Keratinocyte (primary cell): Measurements from ENCODE around the gene GALNT2. TPM values are rescaled to one million over a fixed set of nuclear protein-coding genes. Genes with fewer than 3 reads are reported as not detected.

ENCODE experiments used
- DNase-seq: peaks from one replicate; pipeline ENCODE4 v3.0.0-alpha.2; 2011; ENCODE audit warnings: low read depth, missing footprints, low spot score
- FAIRE-seq: peaks from 2 replicates; lab custom pipeline; 2011; peaks lifted over from hg19 to GRCh38; lab: Jason Lieb, UNC
- H2AFZ ChIP-seq: 2 replicates; pipeline ENCODE4 v1.6.0; 2012; ENCODE audit warnings: low read length, control low read depth, inconsistent platforms; ENCODE audit not compliant: control insufficient read depth
- H3K27ac ChIP-seq: 2 replicates; pipeline ENCODE4 v1.5.1; 2011; ENCODE audit warnings: low read length; ENCODE audit not compliant: control insufficient read depth, insufficient read depth
- H3K27me3 ChIP-seq: 3 replicates; pipeline ENCODE4 v1.6.0; 2011; ENCODE audit warnings: low read length; ENCODE audit not compliant: control insufficient read depth, insufficient read depth; ENCODE audit errors: extremely low read depth
- H3K36me3 ChIP-seq, 2 experiments: 2 replicates in 1 of 2; 3 replicates in 1 of 2; pipeline ENCODE4 v1.5.1; 2011; ENCODE audit warnings: low read length in 2 of 2, mild to moderate bottlenecking in 1 of 2; ENCODE audit not compliant: control insufficient read depth in 2 of 2, insufficient read depth in 2 of 2; ENCODE audit errors: extremely low read depth in 1 of 2
- H3K4me1 ChIP-seq: 3 replicates; pipeline ENCODE4 v1.5.1; 2011; ENCODE audit warnings: low read length; ENCODE audit not compliant: control insufficient read depth, insufficient read depth; ENCODE audit errors: extremely low read depth
- H3K4me2 ChIP-seq: 3 replicates; pipeline ENCODE4 v1.6.0; 2011; ENCODE audit warnings: low read depth, low read length; ENCODE audit not compliant: control insufficient read depth, insufficient read depth; ENCODE audit errors: extremely low read depth
- H3K4me3 ChIP-seq, 3 experiments: fragments of 200-600 bp in 1 of 3; sonication (generic) in 1 of 3; 2 replicates in 2 of 3; 3 replicates in 1 of 3; pipeline ENCODE4 v1.5.1; 2011 to 2016; ENCODE audit warnings: low read length in 3 of 3, mild to moderate bottlenecking in 3 of 3, control low read depth in 2 of 3, inconsistent platforms in 1 of 3, low read depth in 1 of 3, mixed read lengths in 1 of 3, mixed run types in 1 of 3, moderate library complexity in 1 of 3; ENCODE audit not compliant: control insufficient read depth in 2 of 3, insufficient read depth in 2 of 3; ENCODE audit errors: extremely low read depth in 1 of 3
- H3K79me2 ChIP-seq: 2 replicates; pipeline ENCODE4 v1.6.0; 2012; ENCODE audit warnings: low read length; ENCODE audit not compliant: control insufficient read depth, insufficient read depth
- H3K9ac ChIP-seq: 3 replicates; pipeline ENCODE4 v1.6.0; 2011; ENCODE audit warnings: low read length; ENCODE audit not compliant: control insufficient read depth, insufficient read depth; ENCODE audit errors: extremely low read depth
- H3K9me1 ChIP-seq: 3 replicates; pipeline ENCODE4 v1.6.0; 2011; ENCODE audit warnings: low read length; ENCODE audit not compliant: control insufficient read depth, insufficient read depth; ENCODE audit errors: extremely low read depth
- H3K9me3 ChIP-seq: 2 replicates; pipeline ENCODE4 v1.5.1; 2012; ENCODE audit warnings: low read depth, low read length; ENCODE audit not compliant: control insufficient read depth
- H4K20me1 ChIP-seq: 3 replicates; pipeline ENCODE4 v1.6.0; 2011; ENCODE audit warnings: low read length; ENCODE audit not compliant: control insufficient read depth, insufficient read depth; ENCODE audit errors: extremely low read depth
- EZH2 ChIP-seq: IDR thresholded peaks from one replicate; pipeline ENCODE4 v1.6.1; 2012; ENCODE audit warnings: inconsistent platforms, mild to moderate bottlenecking, low read length, moderate library complexity
- dilution Hi-C: fragments of 300-500 bp; cut with MboI; formaldehyde crosslinking; loops from one replicate; pipeline ENCODE4 v1.7.0; 2020; ENCODE audit warnings: low sequenced_read_pairs; ENCODE audit not compliant: extremely low pct_ligation_motif_present
- polyA plus RNA-seq, 5 experiments: library from polyadenylated mRNA; depleted of rRNA in 3 of 5; stranded (reverse) in 3 of 5; stranded (forward) in 1 of 5; unstranded in 1 of 5; fragments of >200 nt; gene quantifications; 1 replicate in 1 of 5; 2 replicates in 3 of 5; 3 replicates in 1 of 5; pipeline versions ENCODE4 v1.2.1 to v1.2.3, GENCODE V29; 2011 to 2012; ENCODE audit warnings: missing spikeins in 2 of 5, low read depth in 1 of 5, low replicate concordance in 1 of 5
- TF ChIP-seq, protein P1 (sequence below), 3 experiments: IDR thresholded peaks in 1 of 3; conservative IDR thresholded peaks in 1 of 3; optimal IDR thresholded peaks in 1 of 3; 2 replicates in 2 of 3; 3 replicates in 1 of 3; pipeline versions ENCODE3 to v1.5.1; 2011; ENCODE audit warnings: low read length in 3 of 3, mild to moderate bottlenecking in 3 of 3, moderate library complexity in 2 of 3, control low read depth in 1 of 3, inconsistent platforms in 1 of 3; ENCODE audit not compliant: insufficient read depth in 2 of 3; ENCODE audit errors: extremely low read depth in 1 of 3

GALNT2 gene
- polyA plus RNA-seq, 1 donor (not counting 4 experiments of a cell fraction or from before 2014, with no cell fraction given) = 61.7 TPM

DNA sequence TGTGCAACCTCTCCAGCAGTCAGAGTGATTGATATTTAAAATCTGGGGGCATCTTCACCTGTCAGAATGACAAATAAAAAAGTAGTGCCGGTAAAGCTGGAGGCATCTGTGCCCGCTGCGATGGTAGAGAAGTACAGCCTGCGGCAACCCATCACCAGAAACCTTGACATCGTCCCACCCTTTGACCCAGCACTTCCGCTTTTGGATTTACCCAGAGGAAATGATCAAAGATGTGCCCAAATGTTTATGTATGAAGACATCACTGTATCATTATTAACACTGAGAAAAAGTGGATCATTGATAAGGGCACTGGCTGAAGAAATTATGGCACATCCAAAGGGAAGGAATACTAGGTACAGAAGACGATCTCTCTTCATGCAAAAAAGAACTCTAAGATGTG is 263.1 kb downstream of the GALNT2 start:
- no peaks in the 10 kb centered on the region for H3K4me1 ChIP-seq
- dilution Hi-C loops = no loop called here
- DNase-seq (no peak), FAIRE-seq (no peak)
- no peaks in the 10 kb centered on the region for H4K20me1 ChIP-seq
- H3K36me3 ChIP-seq = no peaks in the 10 kb centered on the region
- peaks cover 7% of the 10 kb centered on the region for H3K27me3 ChIP-seq
- no peak overlapping the region for H3K4me2 ChIP-seq
- H3K9ac ChIP-seq = no peak overlapping the region
- H3K9me3 ChIP-seq = no peaks in the 10 kb centered on the region
- no peak for TF ChIP-seq EZH2
- TF ChIP-seq, protein P1, sequence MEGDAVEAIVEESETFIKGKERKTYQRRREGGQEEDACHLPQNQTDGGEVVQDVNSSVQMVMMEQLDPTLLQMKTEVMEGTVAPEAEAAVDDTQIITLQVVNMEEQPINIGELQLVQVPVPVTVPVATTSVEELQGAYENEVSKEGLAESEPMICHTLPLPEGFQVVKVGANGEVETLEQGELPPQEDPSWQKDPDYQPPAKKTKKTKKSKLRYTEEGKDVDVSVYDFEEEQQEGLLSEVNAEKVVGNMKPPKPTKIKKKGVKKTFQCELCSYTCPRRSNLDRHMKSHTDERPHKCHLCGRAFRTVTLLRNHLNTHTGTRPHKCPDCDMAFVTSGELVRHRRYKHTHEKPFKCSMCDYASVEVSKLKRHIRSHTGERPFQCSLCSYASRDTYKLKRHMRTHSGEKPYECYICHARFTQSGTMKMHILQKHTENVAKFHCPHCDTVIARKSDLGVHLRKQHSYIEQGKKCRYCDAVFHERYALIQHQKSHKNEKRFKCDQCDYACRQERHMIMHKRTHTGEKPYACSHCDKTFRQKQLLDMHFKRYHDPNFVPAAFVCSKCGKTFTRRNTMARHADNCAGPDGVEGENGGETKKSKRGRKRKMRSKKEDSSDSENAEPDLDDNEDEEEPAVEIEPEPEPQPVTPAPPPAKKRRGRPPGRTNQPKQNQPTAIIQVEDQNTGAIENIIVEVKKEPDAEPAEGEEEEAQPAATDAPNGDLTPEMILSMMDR (optimal IDR thresholded peaks at IDR 0.05 in 1 of 3, IDR thresholded peaks at IDR 0.05 in 1 of 3, conservative IDR thresholded peaks at IDR 0.05 in 1 of 3; ENCODE audit: extremely low read depth in 1 of 3, insufficient read depth in 2 of 3, low read length in 3 of 3) = no peak
- H3K4me3 ChIP-seq = no peak overlapping the region
- no peak overlapping the region for H2AFZ ChIP-seq
- no peaks in the 10 kb centered on the region for H3K79me2 ChIP-seq
- H3K27ac ChIP-seq = no peak overlapping the region
- no peaks in the 10 kb centered on the region for H3K9me1 ChIP-seq
